GM19043 (cell line): Measurements from ENCODE around the gene ZNF653.
"Not testable (repeated sequence)": the region's sequence is repeated elsewhere in the genome, so short reads cannot be mapped to it uniquely, and the experiment has no call there.

Source experiments
- ATAC-seq: cut with Tn5 transposase; IDR thresholded peaks from one replicate; pipeline ENCODE4 v1.9.1; 2021; ENCODE audit warnings: low read depth; ENCODE audit not compliant: unreplicated experiment

Gene ZNF653

DNA sequence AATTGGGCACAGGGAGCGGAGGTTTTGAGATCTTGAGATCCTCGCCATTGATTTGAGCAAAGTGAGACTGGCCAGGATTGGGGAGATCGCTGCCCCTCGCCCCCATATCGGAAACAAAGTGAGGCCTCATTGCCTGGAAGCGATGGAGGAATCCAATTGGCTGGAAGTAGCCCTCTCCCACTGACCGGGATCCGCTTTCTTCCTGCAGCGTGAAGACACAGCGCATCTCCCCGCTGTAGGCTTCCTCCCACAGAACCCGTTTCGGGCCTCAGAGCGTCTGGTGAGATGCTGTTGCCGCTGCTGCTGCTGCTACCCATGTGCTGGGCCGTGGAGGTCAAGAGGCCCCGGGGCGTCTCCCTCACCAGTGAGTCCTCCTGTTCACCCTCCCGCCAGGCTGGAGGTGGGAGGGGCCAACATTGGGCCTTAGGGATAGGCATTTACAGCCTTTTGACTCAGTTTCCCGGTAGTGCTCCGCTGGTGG is 69.8 kb downstream of the ZNF653 start:
- ATAC-seq = no peak

- ATAC-seq = peak; percentile 88
Observed at GRCh38 chr19:11435057-11435832, 70.4 kb downstream of the ZNF653 start, which contains the start of the genes ODAD3 and PRKCSH. ODAD3 (minus strand) TSS chr19:11435121; CDS start chr19:11435016, 105 bp downstream. PRKCSH (plus strand) TSS chr19:11435635; CDS start chr19:11436118, 483 bp downstream.

GRCh38 chr19:11434703-11435056 is 71.0 kb downstream of the ZNF653 start:
- ATAC-seq = no peak

GRCh38 chr19:11433526-11433925 is 72.1 kb downstream of the ZNF653 start:
- not testable (repeated sequence) for ATAC-seq
